ENCODE data around the gene DIP2C. TPM values are rescaled to one million over a fixed set of nuclear protein-coding genes. Genes with fewer than 3 reads are reported as not detected.
"Not testable (repeated sequence)": the region's sequence is repeated elsewhere in the genome, so short reads cannot be mapped to it uniquely, and the experiment has no call there.

Gene DIP2C
- total RNA-seq, 2 experiments from 2014 or later, result 0.22 to 0.54 TPM

DNA sequence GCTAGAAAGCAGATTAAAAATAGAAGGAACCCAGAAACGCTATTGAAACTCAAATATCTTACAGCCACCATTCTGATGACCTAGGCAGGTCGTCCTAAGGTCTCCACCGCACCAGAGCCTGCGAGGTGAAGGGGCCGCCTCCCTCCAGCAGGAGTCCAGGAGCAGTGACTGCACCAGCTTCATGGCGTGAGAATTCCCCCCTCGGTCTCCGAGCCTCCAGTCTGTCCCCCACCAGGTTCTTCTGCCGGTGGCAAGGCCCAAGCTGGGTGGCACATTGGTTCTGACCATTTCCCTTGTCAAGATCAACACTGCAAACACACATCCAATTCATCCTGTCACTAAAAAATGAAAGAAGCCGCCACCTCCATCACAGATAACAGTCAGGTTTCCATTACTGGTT lies 98.7 kb downstream of the DIP2C start:
- Mint-ChIP-seq H3K4me1 (no peaks in the 10 kb centered on the region), H3K27me3 (no peaks in the 10 kb centered on the region), H3K4me3 (no peak overlapping the region), H3K36me3 (no peaks in the 10 kb centered on the region), H3K27ac (no peak overlapping the region), H3K9me3 (no peaks in the 10 kb centered on the region)
- no peak for DNase-seq

DNA sequence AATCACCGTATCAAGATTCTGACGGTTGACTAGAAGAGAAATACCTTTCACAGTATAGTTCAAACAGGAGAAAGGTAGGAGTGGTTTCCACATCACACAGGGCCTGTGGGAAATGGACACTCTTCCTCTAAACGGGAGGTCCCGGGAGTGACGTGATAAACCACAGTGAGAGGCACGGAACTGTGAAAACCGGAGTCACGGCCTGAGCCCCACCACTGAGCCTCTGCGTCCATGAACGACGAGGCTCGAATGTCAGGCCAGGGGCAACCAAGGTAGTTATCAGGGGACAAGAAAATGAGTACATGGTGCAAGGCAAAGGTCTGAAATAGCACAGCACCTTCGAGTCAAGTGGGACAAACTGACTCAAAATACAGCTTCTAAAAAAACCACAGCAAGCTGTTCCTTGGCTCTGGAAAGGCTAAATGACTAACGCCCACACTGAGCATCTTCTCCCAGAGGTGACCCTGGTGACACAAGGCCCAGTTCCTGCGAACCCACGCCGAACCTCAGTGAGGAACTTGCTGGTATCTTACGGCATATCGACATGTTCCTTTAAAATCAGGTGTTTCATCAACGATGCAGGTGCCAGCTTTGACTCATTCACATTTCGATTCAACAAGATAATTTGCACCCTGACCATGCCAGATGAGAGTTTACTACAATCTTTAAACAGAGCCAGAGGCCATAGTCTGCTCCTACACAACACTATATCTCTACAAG lies 99.3 kb downstream of the DIP2C start:
- no peaks in the 10 kb centered on the region for H3K27me3 Mint-ChIP-seq
- H3K4me3 Mint-ChIP-seq, result no peak overlapping the region
- no peaks in the 10 kb centered on the region for H3K4me1 Mint-ChIP-seq
- no peaks in the 10 kb centered on the region for H3K36me3 Mint-ChIP-seq
- no peaks in the 10 kb centered on the region for H3K9me3 Mint-ChIP-seq
- no peak for DNase-seq
- no peak overlapping the region for H3K27ac Mint-ChIP-seq

DNA sequence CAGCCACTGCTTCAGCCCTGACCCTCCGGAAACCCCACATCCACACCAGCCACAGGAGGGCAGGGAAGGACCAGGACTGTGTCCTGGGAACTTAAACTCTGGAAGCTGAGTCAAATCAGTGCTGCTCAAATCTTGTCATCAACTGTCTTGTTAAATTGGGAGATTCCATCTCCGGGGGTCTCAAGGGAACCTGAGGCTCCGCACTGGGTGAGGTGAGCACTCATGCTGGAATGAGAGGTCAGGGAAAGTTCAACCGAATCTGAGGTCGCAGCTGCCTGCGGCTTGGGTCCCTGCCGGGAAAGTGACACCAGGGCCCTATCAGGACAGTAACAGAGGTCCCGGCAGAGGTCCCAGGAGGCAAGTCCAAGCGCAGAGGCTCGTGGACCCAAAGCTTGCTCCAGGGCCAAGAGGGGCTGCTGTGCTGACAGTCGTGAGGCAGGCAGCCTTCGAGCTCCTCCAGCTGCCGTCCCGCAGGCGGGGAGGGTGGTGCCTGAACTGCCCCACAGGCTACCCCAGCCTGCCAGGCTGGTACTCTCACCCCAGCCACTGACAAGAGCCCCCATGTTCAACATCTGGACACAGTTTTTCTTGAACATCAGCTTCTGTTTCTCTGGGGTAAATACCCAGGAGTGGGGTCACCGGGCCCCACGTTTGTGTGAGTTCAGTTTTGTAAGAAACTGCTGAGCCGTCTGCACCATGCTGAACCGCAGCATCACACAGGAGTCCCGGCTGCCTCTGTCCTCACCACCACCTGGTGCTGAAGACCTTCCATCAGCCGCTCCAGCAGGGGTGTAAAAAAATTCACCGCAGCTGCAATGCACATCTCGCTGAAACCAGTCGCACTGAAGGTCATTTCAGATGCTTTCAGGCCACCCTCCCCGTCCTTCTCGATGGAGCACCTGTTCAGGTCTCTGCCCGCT lies 101.0 kb downstream of the DIP2C start:
- no peaks in the 10 kb centered on the region for H3K27me3 Mint-ChIP-seq
- peaks cover 1% of the 10 kb centered on the region for H3K9me3 Mint-ChIP-seq
- no peak for DNase-seq
- no peak overlapping the region for H3K4me3 Mint-ChIP-seq
- no peak overlapping the region for H3K27ac Mint-ChIP-seq
- no peaks in the 10 kb centered on the region for H3K4me1 Mint-ChIP-seq
- H3K36me3 Mint-ChIP-seq, result no peaks in the 10 kb centered on the region

DNA sequence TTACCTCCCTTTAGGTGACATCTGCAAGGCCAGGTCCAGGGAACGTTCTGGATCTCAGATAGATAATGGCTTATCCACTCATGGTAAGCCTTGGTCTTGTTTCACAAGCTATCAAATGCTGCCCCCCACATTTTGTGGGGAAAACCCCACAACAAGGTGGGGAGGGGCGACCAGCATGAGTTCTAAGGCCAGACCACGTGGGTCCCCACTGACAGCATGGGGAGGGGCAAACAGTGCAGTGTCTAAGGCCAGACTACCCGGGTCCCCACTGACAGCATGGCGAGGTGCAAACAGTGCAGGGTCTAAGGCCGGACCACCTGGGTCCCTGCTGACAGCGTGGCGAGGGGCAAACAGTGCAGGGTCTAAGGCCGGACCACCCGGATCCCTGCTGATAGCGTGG lies 102.8 kb downstream of the DIP2C start:
- Mint-ChIP-seq H3K27ac (no peak overlapping the region), H3K4me3 (no peak overlapping the region), H3K9me3 (peaks cover 1% of the 10 kb centered on the region), H3K4me1 (no peaks in the 10 kb centered on the region), H3K36me3 (no peaks in the 10 kb centered on the region), H3K27me3 (no peaks in the 10 kb centered on the region)
- DNase-seq, result no peak

DNA sequence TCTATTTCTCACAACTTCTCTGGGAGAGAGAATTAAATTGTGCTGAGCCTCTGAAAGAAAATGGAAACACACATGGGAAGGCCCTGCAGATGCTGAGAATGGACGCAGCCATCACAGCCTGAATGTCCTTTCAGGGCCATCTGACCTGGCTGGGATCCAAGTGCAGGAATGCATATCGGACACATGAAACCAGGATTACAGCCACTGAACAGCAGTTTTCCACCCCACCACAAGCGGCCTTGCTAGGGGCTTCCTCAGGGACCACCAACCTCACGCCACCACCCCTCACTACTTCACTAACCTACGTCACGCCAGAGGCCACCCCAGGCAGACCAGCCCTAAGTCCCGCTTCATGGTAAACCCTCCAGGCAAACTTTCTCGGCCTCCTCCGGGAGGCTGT lies 103.3 kb downstream of the DIP2C start:
- Mint-ChIP-seq H3K27me3 (no peaks in the 10 kb centered on the region), H3K36me3 (no peaks in the 10 kb centered on the region), H3K4me3 (no peak overlapping the region), H3K9me3 (peaks cover 1% of the 10 kb centered on the region), H3K4me1 (no peaks in the 10 kb centered on the region), H3K27ac (no peak overlapping the region)
- no peak for DNase-seq

DNA sequence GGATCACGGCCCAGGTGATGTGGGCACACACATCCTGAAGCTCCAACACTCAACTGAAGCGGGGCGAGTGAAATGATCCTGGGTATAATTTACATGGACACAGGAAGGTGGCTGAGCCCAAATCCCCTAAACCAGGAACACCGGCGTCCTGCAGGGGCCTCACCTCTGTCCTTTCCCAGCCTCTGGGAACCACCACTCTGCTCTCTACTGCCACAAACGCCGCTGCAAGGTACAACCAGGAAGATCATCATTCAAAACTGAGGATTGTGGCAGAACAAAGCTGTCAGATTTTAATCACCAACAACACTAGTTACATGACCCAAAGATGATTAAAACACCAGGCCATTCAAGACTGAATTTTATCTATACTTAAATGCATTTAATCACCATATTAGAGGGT lies 104.0 kb downstream of the DIP2C start:
- H3K9me3 Mint-ChIP-seq, result peaks cover 1% of the 10 kb centered on the region
- H3K27me3 Mint-ChIP-seq, result no peaks in the 10 kb centered on the region
- no peaks in the 10 kb centered on the region for H3K4me1 Mint-ChIP-seq
- no peak overlapping the region for H3K4me3 Mint-ChIP-seq
- no peaks in the 10 kb centered on the region for H3K36me3 Mint-ChIP-seq
- no peak for DNase-seq
- no peak overlapping the region for H3K27ac Mint-ChIP-seq

DNA sequence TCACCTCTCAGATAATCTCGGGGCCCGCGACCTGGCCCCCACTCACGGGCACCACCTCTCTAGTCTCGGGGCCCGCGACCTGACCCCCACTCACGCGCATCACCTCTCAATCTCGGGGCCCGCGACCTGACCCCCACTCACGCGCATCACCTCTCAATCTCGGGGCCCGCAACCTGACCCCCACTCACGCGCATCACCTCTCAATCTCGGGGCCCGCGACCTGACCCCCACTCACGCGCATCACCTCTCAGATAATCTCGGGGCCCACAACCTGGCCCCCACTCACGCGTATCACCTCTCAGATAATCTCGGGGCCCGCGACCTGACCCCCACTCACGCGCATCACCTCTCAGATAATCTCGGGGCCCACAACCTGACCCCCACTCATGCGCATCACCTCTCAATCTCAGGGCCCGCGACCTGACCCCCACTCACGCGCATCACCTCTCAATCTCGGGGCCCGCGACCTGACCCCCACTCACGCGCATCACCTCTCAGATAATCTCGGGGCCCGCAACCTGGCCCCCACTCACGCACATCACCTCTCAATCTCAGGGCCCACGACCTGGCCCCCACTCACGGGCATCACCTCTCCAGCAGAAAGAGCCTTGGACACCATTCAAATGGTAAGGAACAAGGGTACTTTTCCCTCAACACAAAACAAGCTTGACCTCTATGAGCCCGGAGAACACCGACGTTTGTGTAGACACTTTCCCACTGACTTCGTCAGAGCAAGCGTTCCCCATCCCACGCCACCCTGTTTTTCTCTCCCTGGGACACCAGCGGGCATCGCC lies 104.8 kb downstream of the DIP2C start:
- H3K4me3 Mint-ChIP-seq, H3K36me3 Mint-ChIP-seq, H3K27ac Mint-ChIP-seq, H3K4me1 Mint-ChIP-seq, DNase-seq, H3K9me3 Mint-ChIP-seq, H3K27me3 Mint-ChIP-seq: not testable (repeated sequence)

DNA sequence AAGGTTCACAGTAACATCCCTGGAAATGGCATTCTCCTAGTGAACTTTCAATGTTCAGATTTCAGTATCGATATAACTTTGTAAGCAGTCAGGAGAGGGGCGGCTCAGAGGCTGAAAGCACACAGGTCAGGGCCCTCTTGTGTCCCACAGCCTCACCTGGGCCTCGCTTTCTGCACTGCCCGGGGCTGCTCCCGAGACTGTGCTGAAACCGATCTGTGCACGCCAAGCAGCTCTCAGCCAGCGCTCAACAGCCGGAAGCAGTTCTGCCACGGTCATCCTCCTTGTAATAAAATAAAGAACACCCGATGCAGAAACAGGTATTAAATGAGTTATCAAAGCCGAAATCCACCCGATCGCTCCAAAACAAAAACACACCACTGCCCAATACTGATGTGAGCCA lies 106.0 kb downstream of the DIP2C start:
- H3K27ac Mint-ChIP-seq, result no peak overlapping the region
- no peaks in the 10 kb centered on the region for H3K36me3 Mint-ChIP-seq
- H3K9me3 Mint-ChIP-seq, result peaks cover 1% of the 10 kb centered on the region
- no peaks in the 10 kb centered on the region for H3K4me1 Mint-ChIP-seq
- no peak overlapping the region for H3K4me3 Mint-ChIP-seq
- DNase-seq, result no peak
- peaks cover 2% of the 10 kb centered on the region for H3K27me3 Mint-ChIP-seq

DNA sequence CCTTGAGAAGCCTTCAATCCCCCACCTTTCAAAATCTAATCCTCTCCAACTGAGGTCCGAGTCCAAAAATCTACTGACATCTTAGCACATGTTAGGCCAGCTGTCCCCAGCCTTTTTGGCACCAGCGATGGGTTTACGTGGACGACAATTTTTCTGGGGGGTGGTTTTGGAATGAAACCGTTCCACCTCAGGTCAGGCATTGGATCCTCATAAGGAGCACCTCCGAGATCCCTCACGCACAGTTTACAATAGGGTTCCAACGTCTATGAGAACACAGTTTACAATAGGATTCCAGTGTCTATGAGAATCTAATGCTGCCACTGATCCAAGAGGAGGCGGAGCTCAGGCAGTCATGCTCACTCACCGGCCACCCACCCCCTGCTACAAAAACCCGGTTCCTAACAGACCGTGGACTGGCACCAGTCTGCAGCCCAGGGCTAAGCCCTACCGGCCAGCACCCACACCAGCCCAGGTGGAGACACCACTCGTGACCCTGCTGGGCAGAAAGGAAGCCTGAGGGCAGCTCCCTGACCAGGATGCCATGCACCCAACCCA lies 107.6 kb downstream of the DIP2C start:
- peaks cover 1% of the 10 kb centered on the region for H3K9me3 Mint-ChIP-seq
- H3K27me3 Mint-ChIP-seq, result peaks cover 6% of the 10 kb centered on the region
- no peak overlapping the region for H3K27ac Mint-ChIP-seq
- no peak for DNase-seq
- H3K4me3 Mint-ChIP-seq, result no peak overlapping the region
- H3K4me1 Mint-ChIP-seq, result no peaks in the 10 kb centered on the region
- H3K36me3 Mint-ChIP-seq, result no peaks in the 10 kb centered on the region

DNA sequence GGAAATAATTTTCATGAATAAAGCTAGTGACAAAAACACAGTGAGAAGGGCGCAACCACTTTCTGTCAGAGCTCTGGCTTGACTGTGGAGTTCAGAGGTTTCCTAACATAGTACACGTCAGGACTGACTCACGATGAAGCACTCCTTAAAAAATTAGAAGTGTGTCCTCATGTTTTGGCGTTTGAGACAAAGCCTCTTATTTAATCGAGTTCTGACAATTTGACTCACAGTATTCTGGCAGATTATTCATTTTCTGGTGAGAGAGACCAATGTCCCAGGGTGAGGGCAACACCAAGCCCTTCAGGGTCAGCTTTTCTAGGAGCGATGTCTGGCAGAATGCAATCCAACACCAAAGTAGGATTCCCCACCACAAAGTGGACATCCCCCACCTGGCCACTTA lies 108.7 kb downstream of the DIP2C start:
- Mint-ChIP-seq H3K4me1 (no peaks in the 10 kb centered on the region), H3K4me3 (no peak overlapping the region), H3K36me3 (no peaks in the 10 kb centered on the region), H3K9me3 (peaks cover 1% of the 10 kb centered on the region), H3K27me3 (peaks cover 6% of the 10 kb centered on the region), H3K27ac (no peak overlapping the region)
- DNase-seq, result no peak

DNA sequence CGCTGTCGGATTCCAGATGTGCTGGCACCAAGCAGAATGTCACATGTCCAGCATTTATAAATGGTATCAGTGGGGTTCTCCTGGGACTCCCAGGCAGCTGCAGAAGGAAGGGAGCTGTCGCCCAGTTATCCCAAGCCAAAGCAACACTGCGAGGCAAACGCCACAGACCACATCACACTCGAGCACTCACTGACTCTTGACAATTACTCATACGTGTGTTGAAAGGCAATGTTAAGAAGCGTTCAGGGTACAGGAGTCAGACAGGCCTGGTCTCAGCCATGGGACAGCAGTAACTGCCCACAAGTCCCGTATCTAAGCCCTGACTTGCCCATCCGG lies 113.4 kb downstream of the DIP2C start:
- no peaks in the 10 kb centered on the region for H3K9me3 Mint-ChIP-seq
- DNase-seq, result no peak
- H3K4me1 Mint-ChIP-seq, result no peaks in the 10 kb centered on the region
- peaks cover 37% of the 10 kb centered on the region for H3K27me3 Mint-ChIP-seq
- no peak overlapping the region for H3K4me3 Mint-ChIP-seq
- H3K27ac Mint-ChIP-seq, result no peak overlapping the region
- peaks cover 2% of the 10 kb centered on the region for H3K36me3 Mint-ChIP-seq

DNA sequence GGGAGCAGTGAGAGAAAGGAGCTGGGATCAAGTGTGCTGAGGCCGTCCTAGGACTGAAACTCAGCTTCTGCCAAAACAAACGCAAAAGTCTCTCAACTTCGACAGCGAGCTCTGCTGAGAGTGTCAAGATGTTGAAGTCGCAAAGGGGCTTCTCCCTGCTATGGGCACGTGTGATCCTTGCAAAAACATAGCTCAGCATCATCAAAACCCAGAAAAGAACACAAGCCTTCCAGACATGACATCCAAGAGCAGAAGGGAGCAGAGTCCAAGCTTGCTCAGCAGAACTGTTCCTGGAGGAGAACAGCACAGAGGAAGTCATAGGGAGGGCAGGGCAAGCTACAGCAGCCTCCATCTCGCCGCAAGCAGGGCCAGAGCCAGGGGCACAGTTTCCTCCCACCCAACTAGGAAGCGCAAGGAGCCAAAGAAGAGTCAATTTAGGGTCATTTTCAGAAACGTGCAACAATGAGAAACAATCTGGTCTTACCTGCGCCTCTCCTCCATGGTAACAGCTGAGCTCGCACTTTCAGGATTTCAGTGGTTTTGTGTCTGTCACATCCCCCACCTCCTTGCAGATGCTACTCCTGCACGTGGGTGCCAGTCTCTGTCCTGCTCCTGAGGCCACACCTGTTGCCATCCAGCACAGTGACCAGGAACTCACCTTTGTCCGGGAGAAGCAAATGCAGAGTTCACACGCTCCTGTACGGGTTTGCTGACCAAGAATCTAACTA lies 113.9 kb downstream of the DIP2C start:
- H3K36me3 Mint-ChIP-seq, result peaks cover 2% of the 10 kb centered on the region
- peaks cover 37% of the 10 kb centered on the region for H3K27me3 Mint-ChIP-seq
- H3K4me1 Mint-ChIP-seq, result no peaks in the 10 kb centered on the region
- H3K9me3 Mint-ChIP-seq, result no peaks in the 10 kb centered on the region
- H3K27ac Mint-ChIP-seq, result no peak overlapping the region
- no peak overlapping the region for H3K4me3 Mint-ChIP-seq
- DNase-seq, result no peak

DNA sequence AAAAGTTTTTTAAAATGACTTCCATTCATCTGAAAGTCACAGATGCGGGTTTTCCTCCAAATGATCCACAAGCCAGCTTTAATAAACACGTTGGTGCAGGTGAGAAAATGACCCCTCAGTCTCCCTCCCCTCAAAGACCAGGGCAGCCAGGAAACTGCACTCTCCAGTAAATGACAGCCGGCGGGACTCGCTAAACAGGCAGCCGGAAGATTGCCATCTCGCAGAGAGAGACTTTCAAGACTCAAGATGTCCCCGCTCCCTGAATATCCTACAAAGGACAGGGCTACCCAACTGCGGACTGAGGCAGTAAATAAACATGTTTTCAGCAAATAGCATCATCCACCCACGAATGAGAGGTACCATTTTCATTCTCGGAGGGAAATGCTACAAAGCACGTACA lies 116.8 kb downstream of the DIP2C start:
- Mint-ChIP-seq H3K9me3 (peaks cover 6% of the 10 kb centered on the region), H3K27ac (no peak overlapping the region), H3K36me3 (peaks cover 2% of the 10 kb centered on the region), H3K27me3 (peaks cover 39% of the 10 kb centered on the region), H3K4me3 (no peak overlapping the region), H3K4me1 (no peaks in the 10 kb centered on the region)
- DNase-seq, result no peak

DNA sequence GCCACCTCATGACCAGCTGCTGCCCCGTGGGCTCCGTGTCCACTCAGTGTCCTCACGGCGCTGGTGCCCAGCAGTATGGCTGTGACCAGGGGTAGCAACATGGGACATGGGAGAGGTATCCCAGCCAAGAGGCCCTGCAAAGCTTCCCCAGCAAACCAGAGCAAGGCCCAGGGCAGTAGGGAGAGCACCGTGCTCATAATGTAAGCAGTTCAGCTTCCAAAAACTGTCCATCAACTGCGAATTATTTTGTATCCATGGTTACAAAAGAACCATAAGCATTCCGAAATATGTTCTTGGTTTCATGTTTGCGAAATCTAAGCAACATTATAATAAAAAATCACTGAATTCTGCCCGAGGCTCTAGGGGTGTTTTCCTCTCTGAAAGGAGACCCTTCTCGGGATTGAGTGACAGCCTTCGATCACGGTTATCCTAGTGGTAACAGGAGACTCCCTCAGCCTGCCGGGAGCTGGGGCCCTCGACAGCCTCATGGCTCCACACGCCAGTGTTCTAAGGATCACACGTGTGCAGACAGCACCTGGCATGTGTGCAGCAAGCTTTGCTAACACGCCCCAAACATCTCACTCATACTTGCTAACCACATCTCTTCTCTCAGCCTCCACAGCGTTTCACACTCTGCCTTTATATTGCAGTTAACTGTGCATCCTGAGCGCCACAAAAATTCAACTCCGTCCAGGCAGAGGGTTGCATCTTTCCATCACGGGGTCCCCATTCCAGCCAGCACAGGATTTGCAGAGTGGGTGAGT lies 117.6 kb downstream of the DIP2C start:
- peaks cover 2% of the 10 kb centered on the region for H3K36me3 Mint-ChIP-seq
- no peak overlapping the region for H3K4me3 Mint-ChIP-seq
- H3K27ac Mint-ChIP-seq, result no peak overlapping the region
- peaks cover 6% of the 10 kb centered on the region for H3K9me3 Mint-ChIP-seq
- no peak for DNase-seq
- H3K27me3 Mint-ChIP-seq, result peaks cover 39% of the 10 kb centered on the region
- no peaks in the 10 kb centered on the region for H3K4me1 Mint-ChIP-seq
